Measurements from ENCODE around the gene TMEM18. TPM values are rescaled to one million over a fixed set of nuclear protein-coding genes. Genes with fewer than 3 reads are reported as not detected.

Gene TMEM18
- total and polyA plus RNA-seq, 2 of the 4 experiments (the other 2 are of a cell fraction) = 15.2 to 30.2 TPM

DNA sequence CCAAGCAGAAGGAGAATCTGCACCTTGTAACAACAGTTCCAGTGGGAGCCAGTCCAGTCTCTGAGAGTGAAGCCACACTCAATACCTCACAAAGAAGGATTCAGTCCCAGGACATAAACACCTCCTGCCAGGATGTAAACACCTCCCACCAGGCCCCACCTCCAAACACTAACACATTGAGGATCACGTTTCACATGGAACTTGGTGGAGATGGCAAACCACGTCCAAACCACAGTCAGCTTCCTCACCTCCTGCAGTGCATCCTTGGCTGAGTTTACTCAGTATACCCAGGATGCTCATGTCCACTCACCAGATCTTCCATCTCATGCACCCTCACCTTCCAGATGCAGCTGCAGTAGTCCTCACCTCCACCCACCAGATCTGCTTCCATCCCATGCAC lies 37.8 kb upstream of the TMEM18 start (continued):
- TF ChIP-seq, protein P1, sequence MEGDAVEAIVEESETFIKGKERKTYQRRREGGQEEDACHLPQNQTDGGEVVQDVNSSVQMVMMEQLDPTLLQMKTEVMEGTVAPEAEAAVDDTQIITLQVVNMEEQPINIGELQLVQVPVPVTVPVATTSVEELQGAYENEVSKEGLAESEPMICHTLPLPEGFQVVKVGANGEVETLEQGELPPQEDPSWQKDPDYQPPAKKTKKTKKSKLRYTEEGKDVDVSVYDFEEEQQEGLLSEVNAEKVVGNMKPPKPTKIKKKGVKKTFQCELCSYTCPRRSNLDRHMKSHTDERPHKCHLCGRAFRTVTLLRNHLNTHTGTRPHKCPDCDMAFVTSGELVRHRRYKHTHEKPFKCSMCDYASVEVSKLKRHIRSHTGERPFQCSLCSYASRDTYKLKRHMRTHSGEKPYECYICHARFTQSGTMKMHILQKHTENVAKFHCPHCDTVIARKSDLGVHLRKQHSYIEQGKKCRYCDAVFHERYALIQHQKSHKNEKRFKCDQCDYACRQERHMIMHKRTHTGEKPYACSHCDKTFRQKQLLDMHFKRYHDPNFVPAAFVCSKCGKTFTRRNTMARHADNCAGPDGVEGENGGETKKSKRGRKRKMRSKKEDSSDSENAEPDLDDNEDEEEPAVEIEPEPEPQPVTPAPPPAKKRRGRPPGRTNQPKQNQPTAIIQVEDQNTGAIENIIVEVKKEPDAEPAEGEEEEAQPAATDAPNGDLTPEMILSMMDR (conservative IDR thresholded peaks at IDR 0.05; ENCODE audit: low read depth, low read length) = no peak
- TF ChIP-seq FOS (IDR thresholded peaks at IDR 0.05; ENCODE audit: low read depth, low read length) = no peak
- no peak for TF ChIP-seq CHD1 (IDR thresholded peaks at IDR 0.05; ENCODE audit: low read depth, low read length)
- no peak for TF ChIP-seq RFX5 (IDR thresholded peaks at IDR 0.05; ENCODE audit: low read depth, low read length)

Measured in IMR-90 (cell line).